Skeletal muscle satellite cell (primary cell): ENCODE data around the gene ADAMTS9.

ENCODE experiments used
- H3K27me3 ChIP-seq: 2 replicates; pipeline ENCODE4 v1.7.0; 2013; ENCODE audit warnings: low read length; ENCODE audit not compliant: control insufficient read depth, insufficient read depth
- H3K36me3 ChIP-seq: 2 replicates; pipeline ENCODE4 v1.7.0; 2013; ENCODE audit warnings: mild to moderate bottlenecking, control low read depth, low read length; ENCODE audit not compliant: insufficient read depth
- H3K4me1 ChIP-seq: 2 replicates; pipeline ENCODE4 v1.7.0; 2013; ENCODE audit warnings: low read length; ENCODE audit not compliant: control insufficient read depth, insufficient read depth
- H3K4me2 ChIP-seq: 2 replicates; pipeline ENCODE4 v1.7.0; 2013; ENCODE audit warnings: mild to moderate bottlenecking, low read length
- H3K4me3 ChIP-seq: 2 replicates; pipeline ENCODE4 v1.7.0; 2013; ENCODE audit warnings: low read length
- H3K9ac ChIP-seq: 2 replicates; pipeline ENCODE4 v1.7.0; 2013; ENCODE audit warnings: mild to moderate bottlenecking, low read depth, low read length, moderate library complexity
- H3K9me3 ChIP-seq: replicated peaks from 2 replicates; pipeline ENCODE4 v1.7.0; 2013; ENCODE audit warnings: mild to moderate bottlenecking, control low read depth, low read length

ADAMTS9 gene

DNA sequence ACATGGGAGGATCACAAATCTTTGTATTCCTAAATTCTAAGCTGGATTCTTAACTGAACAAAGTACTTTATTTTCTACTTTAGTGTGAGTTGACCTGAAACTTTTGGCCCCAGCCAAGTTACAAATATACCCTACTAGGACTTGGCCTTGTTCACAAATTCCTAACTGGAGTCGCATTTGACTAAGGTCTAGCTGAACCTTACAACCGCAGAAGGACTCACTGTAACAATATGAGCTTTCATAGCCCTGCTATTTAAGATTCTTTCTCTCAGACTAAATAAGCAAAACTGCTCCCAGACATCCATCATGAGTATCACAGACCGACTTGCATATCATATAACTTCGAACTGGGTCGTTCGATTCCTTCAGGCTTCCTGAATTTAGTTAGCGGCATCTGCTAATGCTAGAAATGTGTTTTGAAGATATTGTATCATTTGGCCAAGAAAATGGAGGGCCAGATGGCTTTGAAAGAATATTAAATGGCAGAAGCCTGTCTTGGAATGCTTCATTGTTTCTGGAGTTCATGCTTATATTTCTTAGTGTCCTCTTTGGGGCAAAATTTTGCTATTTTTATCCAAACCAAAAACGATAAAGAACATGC is 28.4 kb upstream of the ADAMTS9 start:
- Histone ChIP-seq H3K9ac (no peak overlapping the region), H3K4me3 (no peak overlapping the region)

DNA sequence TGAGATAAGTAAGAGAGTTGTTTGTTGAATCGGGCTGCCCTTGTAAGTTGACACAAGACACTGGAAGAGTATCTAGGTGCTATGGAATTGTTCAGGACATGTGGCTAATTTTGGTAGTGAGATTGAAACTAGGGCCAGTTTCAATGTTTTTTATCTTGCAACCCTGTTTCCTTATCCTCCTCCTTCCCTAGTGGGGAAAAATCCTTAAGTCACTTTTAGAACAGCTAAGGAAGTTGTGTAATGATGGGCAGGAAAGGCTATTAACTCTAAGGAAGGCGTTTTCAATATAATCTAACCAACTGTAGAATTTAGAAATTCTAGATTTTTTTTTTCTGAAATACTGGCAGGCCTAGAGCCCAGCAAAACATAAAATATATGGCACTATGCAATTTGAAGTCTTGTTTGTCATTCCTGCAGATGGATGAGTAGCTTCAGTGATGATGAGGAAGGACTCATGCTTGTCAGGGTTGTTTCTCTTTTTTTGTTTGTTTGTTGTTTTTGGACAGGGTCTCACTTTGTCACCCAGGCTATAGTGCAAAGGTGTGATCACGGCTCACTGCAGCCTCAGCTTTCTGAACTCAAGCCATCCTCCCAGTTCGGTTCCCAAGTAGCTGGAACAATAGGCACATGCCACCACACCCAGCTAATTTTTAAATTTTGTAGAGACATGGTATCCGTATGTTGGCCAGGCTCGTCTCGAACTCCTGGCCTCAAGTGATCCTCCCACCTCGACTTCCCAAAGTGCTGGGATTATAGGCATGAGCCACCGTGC is 27.6 kb upstream of the ADAMTS9 start:
- no peaks in the 10 kb centered on the region for H3K9me3 ChIP-seq
- no peak overlapping the region for H3K9ac ChIP-seq
- peaks cover 34% of the 10 kb centered on the region for H3K27me3 ChIP-seq

More for the DNA sequence above, 28.4 kb upstream of the ADAMTS9 start:
- Histone ChIP-seq H3K4me1 (no peaks in the 10 kb centered on the region), H3K27me3 (peaks cover 26% of the 10 kb centered on the region), H3K4me2 (no peak overlapping the region), H3K9me3 (no peaks in the 10 kb centered on the region), H3K36me3 (no peaks in the 10 kb centered on the region)

DNA sequence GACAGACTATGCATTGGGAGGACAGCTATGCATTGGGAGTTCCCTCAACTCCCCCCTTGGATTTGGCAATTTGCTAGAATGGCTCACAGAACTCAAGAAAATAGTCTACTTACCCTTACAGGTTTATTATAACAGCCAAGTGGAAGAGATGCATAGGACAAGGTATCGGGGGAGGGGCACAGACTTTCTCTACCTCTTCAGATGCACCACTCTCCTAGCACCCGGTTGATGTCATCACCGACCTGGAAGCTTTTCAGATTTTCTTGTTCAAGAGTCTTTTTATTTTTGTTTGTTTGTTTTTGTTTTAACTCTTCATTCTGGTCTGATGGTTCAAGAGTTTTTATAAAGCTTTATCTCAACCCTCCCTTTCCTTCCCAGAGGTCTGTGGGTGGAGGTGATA is 20.7 kb upstream of the ADAMTS9 start:
- Histone ChIP-seq H3K4me2 (no peak overlapping the region), H3K4me1 (no peaks in the 10 kb centered on the region), H3K9me3 (no peaks in the 10 kb centered on the region), H3K36me3 (no peaks in the 10 kb centered on the region), H3K27me3 (peaks cover 26% of the 10 kb centered on the region), H3K9ac (no peak overlapping the region), H3K4me3 (no peak overlapping the region)

More for the DNA sequence above, 27.6 kb upstream of the ADAMTS9 start:
- H3K4me3 ChIP-seq: no peak overlapping the region
- H3K4me1 ChIP-seq: no peaks in the 10 kb centered on the region
- no peaks in the 10 kb centered on the region for H3K36me3 ChIP-seq
- H3K4me2 ChIP-seq: no peak overlapping the region

DNA sequence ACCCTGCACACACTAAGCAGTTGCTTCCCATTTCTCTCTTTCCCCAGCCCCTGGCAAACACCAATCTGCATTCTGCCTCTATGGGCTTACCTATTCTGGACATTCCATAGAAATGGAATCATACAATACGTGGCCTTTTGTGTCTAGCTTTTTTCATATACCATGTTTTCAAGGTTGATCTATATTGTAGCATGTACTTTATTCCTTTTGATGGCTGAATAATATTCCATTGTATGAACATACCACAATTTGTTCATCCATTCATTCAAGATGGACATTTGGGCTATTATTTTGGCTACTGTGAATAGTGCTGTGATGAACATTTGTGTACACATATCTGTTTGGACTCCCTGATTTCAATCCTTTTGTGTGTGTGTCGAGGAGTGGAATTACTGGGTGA is 18.1 kb upstream of the ADAMTS9 start:
- H3K36me3 ChIP-seq: no peaks in the 10 kb centered on the region
- no peak overlapping the region for H3K4me2 ChIP-seq
- H3K4me3 ChIP-seq: no peak overlapping the region
- H3K9me3 ChIP-seq: no peaks in the 10 kb centered on the region
- H3K4me1 ChIP-seq: no peaks in the 10 kb centered on the region
- peaks cover 16% of the 10 kb centered on the region for H3K27me3 ChIP-seq
- H3K9ac ChIP-seq: no peak overlapping the region

DNA sequence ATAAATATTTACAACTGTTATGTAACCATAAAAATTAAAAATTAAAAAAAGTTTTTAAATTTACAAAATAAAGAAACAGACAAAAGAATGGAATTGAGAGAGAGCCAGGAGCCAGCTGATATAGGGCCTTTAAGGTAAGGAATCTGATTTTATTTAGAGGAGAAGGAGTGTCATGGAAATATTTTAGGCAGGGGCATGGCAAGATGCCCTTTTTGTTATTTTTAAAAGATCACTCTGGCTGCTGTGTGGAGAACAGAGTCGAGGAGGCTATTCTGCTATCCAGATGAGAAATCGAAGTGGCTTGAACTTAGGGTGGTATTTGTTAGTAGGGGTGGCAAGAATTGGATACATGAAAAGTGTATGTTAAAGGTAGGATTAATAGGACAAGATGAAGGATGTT is 9.1 kb upstream of the ADAMTS9 start:
- H3K36me3 ChIP-seq: no peaks in the 10 kb centered on the region
- H3K9me3 ChIP-seq: no peaks in the 10 kb centered on the region
- no peak overlapping the region for H3K9ac ChIP-seq
- no peak overlapping the region for H3K4me3 ChIP-seq
- H3K4me1 ChIP-seq: no peaks in the 10 kb centered on the region
- no peaks in the 10 kb centered on the region for H3K27me3 ChIP-seq
- H3K4me2 ChIP-seq: no peak overlapping the region

DNA sequence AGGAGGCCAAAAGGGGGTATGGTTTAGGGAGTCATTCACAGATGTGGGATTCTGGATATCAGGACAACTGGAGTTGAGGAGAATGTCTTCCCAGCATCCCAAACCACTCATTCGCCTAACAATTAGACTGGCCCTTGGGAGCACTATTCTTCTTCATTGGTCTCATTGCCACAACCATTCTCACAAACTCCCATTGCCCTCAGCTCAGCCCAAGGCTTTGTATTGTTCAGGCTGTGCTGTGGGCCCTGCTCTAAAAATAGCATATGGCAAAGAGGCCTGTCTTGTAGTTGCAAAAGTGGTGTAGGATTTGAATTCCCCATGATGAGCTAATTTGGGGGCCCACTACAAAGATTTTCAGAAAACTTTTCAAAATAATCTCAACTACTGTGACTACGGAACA is 6.3 kb upstream of the ADAMTS9 start:
- H3K4me2 ChIP-seq: no peak overlapping the region
- H3K27me3 ChIP-seq: peaks cover 10% of the 10 kb centered on the region
- no peaks in the 10 kb centered on the region for H3K36me3 ChIP-seq
- H3K9ac ChIP-seq: no peak overlapping the region
- H3K4me1 ChIP-seq: no peaks in the 10 kb centered on the region
- H3K9me3 ChIP-seq: no peaks in the 10 kb centered on the region
- no peak overlapping the region for H3K4me3 ChIP-seq

DNA sequence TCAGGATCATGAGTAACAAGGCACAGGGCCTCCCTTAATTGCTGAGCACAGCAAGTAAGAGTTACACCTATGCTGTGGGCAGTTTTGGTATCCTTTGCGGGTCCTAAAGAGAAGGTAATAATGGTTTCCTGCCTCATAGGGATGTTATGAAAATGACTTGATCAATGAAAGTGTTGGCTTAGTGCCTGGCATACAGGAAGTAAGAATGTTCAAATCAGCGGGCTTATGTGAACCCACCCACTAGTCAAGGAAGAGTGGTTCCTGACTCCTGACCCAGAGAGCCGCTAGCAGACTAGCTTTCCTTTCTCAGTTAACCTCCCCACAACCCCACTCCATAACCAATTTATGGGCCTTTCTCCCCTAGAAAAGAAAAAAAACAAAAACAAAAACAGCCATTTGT is 5.2 kb upstream of the ADAMTS9 start:
- Histone ChIP-seq H3K4me2 (no peak overlapping the region), H3K36me3 (no peaks in the 10 kb centered on the region), H3K9ac (no peak overlapping the region), H3K4me3 (no peak overlapping the region), H3K27me3 (peaks cover 10% of the 10 kb centered on the region), H3K9me3 (no peaks in the 10 kb centered on the region), H3K4me1 (peaks cover 5% of the 10 kb centered on the region)

DNA sequence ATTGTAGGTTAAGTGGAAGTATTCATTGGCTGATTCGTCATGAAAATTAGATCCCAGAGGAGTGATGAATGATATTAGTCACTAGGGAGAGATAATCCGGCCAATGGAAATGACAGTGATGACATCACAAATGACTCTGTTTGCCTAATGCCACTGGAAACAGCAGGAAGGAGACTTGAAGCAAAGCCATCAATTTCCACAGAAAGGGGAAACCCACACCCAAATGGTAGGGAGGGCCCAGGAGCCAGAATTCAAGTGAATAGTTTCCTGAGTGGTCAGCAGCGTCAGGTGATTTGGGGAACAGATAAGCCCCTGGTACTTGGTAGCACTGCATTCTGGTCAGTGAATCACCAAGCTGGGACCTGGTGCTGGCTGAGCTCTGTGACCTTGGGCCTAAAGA is 3.3 kb upstream of the ADAMTS9 start:
- peaks cover 10% of the 10 kb centered on the region for H3K27me3 ChIP-seq
- no peak overlapping the region for H3K4me3 ChIP-seq
- no peaks in the 10 kb centered on the region for H3K36me3 ChIP-seq
- no peak overlapping the region for H3K9ac ChIP-seq
- H3K4me2 ChIP-seq: no peak overlapping the region
- H3K9me3 ChIP-seq: no peaks in the 10 kb centered on the region
- H3K4me1 ChIP-seq: peaks cover 5% of the 10 kb centered on the region

DNA sequence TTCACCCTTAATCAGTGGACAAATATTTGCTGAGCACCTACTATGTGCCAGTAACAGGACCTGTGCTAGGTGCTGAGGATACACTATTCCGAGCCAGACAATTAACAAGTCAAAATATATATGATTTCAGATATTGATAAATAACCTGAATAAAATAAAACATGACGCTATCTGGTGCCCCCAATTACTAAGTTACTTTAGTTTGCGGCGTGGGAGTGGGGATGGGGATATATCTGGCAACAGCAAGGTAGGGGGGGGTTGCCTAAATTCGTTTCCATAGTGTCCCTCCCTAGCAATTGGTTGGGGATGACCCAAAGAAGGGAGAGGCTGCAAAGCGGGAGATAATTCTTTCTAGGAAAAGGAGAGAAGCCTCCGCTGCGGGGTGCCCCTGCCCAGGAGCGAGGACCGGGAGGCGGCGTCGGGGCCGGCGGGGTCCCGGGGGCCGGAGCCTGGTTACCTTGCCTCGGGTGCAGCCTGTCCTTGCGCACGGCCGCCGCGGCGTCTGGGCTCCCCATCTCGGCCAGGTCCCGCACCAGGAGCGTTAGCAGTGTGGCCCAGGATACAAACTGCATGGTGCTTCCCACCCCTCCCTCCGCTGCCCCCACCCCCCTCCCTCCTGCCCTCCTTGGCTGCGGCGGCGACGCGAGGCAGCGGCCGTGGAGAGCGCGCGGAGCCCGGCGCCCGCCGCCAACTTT is 567 bp downstream of the ADAMTS9 start:
- Histone ChIP-seq H3K4me2 (peak overlapping the region; percentile 95), H3K4me1 (peaks cover 5% of the 10 kb centered on the region), H3K9me3 (no peaks in the 10 kb centered on the region), H3K36me3 (no peaks in the 10 kb centered on the region), H3K27me3 (peaks cover 14% of the 10 kb centered on the region), H3K9ac (peak overlapping the region; percentile 62), H3K4me3 (peak overlapping the region; percentile 69)

DNA sequence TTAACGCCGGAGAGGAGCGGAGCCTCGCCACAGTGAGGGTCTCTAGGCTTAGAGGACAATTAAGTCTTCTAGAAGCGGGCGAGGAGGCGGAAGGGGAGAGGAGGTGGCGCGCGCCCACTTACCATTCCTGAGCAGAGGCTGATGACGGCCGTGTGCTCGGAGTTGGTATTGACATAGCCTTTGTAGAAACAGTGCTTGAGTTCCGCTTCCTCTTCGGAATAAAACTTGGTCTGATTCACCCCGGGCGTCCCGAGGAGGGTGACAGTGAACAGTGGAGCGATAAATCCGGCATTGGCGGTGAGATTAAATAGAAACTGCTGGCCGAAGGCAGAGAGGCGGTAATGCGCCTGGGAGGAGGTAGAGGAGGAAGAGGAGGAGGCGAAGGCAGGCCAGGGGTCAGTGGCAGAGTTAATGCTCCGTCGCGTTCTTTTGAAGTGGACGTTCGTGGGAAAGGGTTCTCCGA is 1.3 kb downstream of the ADAMTS9 start:
- H3K4me1 ChIP-seq: peaks cover 5% of the 10 kb centered on the region
- no peaks in the 10 kb centered on the region for H3K9me3 ChIP-seq
- no peaks in the 10 kb centered on the region for H3K36me3 ChIP-seq
- peaks cover 14% of the 10 kb centered on the region for H3K27me3 ChIP-seq
- H3K4me3 ChIP-seq: peak overlapping the region; percentile 69
- peak overlapping the region; percentile 95 for H3K4me2 ChIP-seq
- peak overlapping the region; percentile 62 for H3K9ac ChIP-seq

DNA sequence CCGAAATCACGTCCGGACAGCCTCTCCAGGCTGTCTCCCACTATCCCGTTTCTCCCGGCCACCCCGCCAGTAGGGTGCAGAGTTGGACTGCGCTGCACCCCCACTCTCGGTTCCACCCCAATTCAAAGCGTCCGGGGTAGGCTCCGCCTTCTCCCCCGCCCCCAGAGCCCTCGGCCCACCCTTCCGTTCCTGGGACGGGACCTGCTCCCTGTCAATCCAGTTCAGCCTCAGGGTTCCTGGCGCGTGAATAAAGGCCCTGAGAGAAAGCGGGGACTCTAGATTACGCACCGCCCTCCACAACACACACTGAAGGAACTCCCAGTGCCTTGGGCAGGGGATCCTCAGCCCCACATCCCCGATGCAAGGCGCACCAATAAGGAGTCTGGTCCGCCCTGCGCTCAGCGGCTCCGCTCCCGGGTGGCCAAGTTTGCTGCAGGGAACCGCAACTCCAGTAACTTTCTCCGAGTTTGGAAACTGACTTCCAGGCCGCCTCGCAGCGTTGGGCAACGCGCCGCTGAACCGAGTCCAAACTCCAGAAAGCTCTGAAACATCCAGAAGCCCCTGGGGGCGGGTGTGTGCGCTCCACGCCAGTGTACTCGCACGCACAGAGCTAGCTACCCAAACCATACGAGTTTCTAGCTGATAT is 1.9 kb downstream of the ADAMTS9 start:
- Histone ChIP-seq H3K36me3 (no peaks in the 10 kb centered on the region), H3K4me2 (peak overlapping the region; percentile 95), H3K9ac (peak overlapping the region; percentile 62), H3K9me3 (no peaks in the 10 kb centered on the region), H3K4me3 (peak overlapping the region; percentile 69), H3K4me1 (peaks cover 5% of the 10 kb centered on the region), H3K27me3 (peaks cover 14% of the 10 kb centered on the region)
